NCI-H146 (cell line): Measurements from ENCODE around the gene DES.

Experiments used
- DNase-seq: peaks from one replicate; lab custom pipeline; 2025; lab: John Stamatoyannopoulos, UW

Gene DES

GRCh38 chr2:219419331-219420197, 1.4 kb downstream of the DES start:
- DNase-seq = no peak

GRCh38 chr2:219420687-219421086, 2.5 kb downstream of the DES start:
- DNase-seq = no peak

- no peak for DNase-seq
These were observed 3.1 kb downstream of the DES start for GRCh38 chr2:219421323-219421722.

GRCh38 chr2:219422952-219423534, 4.9 kb downstream of the DES start:
- no peak for DNase-seq

- DNase-seq = no peak
These were observed 5.6 kb downstream of the DES start for GRCh38 chr2:219423652-219424377.

- no peak for DNase-seq
These were observed 7.3 kb downstream of the DES start for GRCh38 chr2:219425238-219426067.

- no peak for DNase-seq
These were observed 7.9 kb downstream of the DES start for GRCh38 chr2:219426068-219426443.

- DNase-seq = no peak
These were observed 8.5 kb downstream of the DES start for GRCh38 chr2:219426534-219427136.

- DNase-seq = no peak
These were observed 10.3 kb downstream of the DES start for GRCh38 chr2:219428469-219428868.

- no peak for DNase-seq
These were observed 11.9 kb downstream of the DES start for GRCh38 chr2:219429958-219430606.

GRCh38 chr2:219430633-219431615, 12.7 kb downstream of the DES start:
- peak; percentile 26 for DNase-seq

- peak; percentile 67 for DNase-seq
These were observed 15.7 kb downstream of the DES start for GRCh38 chr2:219433666-219434467.

- no peak for DNase-seq
These were observed 16.2 kb downstream of the DES start for GRCh38 chr2:219434468-219434717.

GRCh38 chr2:219434718-219435525, 16.7 kb downstream of the DES start, which contains the start of gene SPEG:
SPEG (plus strand) TSS chr2:219434843; CDS start chr2:219434978, 135 bp downstream.
- peak; percentile 40 for DNase-seq

- DNase-seq = no peak
These were observed 17.5 kb downstream of the DES start for GRCh38 chr2:219435701-219436100.

- DNase-seq = no peak
These were observed 18.3 kb downstream of the DES start for GRCh38 chr2:219436491-219436890.

GRCh38 chr2:219437141-219437540, 19.0 kb downstream of the DES start:
- DNase-seq = no peak

- DNase-seq = no peak
These were observed 19.6 kb downstream of the DES start for GRCh38 chr2:219437690-219438206.
